GM20000 (cell line): ENCODE results near the gene MBLAC2.

Source experiments
- DNase-seq: peaks from one replicate; pipeline ENCODE4 v3.0.0; 2012; ENCODE audit warnings: low spot score
- TF ChIP-seq, protein P1 (sequence below): IDR thresholded peaks from 2 replicates; pipeline ENCODE4 v1.5.1; 2012; ENCODE audit warnings: mild to moderate bottlenecking, control low read depth; ENCODE audit errors: extremely low read depth, missing control alignments

Gene MBLAC2

GRCh38 chr5:90472783-90473395, 1.7 kb downstream of the MBLAC2 start:
- TF ChIP-seq, protein P1, sequence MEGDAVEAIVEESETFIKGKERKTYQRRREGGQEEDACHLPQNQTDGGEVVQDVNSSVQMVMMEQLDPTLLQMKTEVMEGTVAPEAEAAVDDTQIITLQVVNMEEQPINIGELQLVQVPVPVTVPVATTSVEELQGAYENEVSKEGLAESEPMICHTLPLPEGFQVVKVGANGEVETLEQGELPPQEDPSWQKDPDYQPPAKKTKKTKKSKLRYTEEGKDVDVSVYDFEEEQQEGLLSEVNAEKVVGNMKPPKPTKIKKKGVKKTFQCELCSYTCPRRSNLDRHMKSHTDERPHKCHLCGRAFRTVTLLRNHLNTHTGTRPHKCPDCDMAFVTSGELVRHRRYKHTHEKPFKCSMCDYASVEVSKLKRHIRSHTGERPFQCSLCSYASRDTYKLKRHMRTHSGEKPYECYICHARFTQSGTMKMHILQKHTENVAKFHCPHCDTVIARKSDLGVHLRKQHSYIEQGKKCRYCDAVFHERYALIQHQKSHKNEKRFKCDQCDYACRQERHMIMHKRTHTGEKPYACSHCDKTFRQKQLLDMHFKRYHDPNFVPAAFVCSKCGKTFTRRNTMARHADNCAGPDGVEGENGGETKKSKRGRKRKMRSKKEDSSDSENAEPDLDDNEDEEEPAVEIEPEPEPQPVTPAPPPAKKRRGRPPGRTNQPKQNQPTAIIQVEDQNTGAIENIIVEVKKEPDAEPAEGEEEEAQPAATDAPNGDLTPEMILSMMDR = no peak
- DNase-seq = peak; percentile 13

DNA sequence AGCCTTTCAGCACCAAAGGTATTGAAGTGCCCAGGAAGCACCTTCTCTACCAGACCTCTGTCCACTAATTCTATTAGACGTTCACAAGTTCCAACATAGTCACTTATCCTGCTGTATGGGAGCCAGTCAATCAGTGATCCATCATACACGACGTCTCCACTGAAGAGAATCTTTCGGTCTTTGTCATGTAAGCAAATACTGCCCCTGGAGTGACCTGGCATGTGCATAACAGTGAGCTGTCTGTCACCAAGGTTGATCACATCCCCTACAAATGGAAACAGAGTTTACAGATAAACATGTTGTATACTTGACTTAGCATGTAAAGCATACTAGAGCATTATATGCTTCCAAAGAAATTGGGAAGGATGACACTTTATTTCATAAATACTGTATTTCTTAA, 13.3 kb downstream of the MBLAC2 start:
- DNase-seq = no peak
- TF ChIP-seq, protein P1 = no peak

GRCh38 chr5:90446961-90447360, 27.6 kb downstream of the MBLAC2 start:
- DNase-seq = no peak
- TF ChIP-seq, protein P1 = no peak

DNA sequence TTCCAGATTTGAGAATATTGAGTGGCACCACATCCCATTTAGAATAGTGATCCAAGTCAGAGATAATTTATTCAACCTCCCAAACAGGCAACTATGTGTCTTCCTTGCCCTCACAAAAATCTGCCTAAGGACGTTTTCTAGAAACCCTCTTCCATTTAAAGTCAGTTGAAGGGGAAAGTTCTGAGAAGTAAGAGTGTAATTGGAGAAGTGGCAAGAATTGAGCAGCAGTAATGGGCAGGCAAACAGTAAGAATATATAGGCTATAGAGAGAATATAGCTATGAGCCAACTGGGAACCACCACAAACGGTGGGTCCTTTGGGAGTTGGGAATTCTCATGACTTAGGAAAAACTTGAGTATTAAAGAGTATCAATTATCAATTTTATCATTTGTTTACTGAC, 33.9 kb downstream of the MBLAC2 start:
- DNase-seq = no peak

DNA sequence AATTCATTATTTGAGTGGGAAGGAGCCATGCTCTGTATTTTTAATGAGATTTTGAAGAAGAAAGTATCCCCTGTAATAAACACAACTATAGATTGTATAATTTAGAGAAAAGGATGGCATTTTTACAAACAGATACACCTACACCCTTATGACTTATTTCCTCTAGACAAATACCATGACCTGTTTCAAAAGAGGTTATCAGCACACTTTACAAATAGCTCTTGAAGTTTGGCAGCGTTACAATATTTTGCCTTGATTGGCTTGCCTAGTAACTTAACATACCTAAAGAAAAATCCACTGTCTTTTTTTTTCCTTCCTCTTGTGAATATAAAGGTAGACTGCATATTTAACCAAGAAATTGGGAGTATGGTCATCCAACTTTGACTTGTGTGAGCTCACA, 36.5 kb downstream of the MBLAC2 start:
- TF ChIP-seq, protein P1 = no peak
- no peak for DNase-seq

More for the DNA sequence above, 33.9 kb downstream of the MBLAC2 start:
- TF ChIP-seq, protein P1 = no peak

GRCh38 chr5:90437663-90438062, 36.9 kb downstream of the MBLAC2 start:
- TF ChIP-seq, protein P1 = no peak
- no peak for DNase-seq

- TF ChIP-seq, protein P1 = peak; percentile 30
- peak; percentile 23 for DNase-seq
Measured at GRCh38 chr5:90434116-90434714, 40.4 kb downstream of the MBLAC2 start.
